ENCODE measurements around the gene OR6C2.
"Not testable (repeated sequence)": the region's sequence is repeated elsewhere in the genome, so short reads cannot be mapped to it uniquely, and the experiment has no call there.

The OR6C2 gene

GRCh38 chr12:55472264-55472663, 28.4 kb downstream of the OR6C2 start:
- no peak for DNase-seq (ENCODE audit: low spot score)

- not testable (repeated sequence) for DNase-seq (ENCODE audit: low spot score)
Observed at GRCh38 chr12:55479136-55479535, 35.3 kb downstream of the OR6C2 start.

- DNase-seq (ENCODE audit: low spot score) = not testable (repeated sequence)
Observed at GRCh38 chr12:55484284-55484683, 40.4 kb downstream of the OR6C2 start.

- no peak for DNase-seq (ENCODE audit: low spot score)
Observed at GRCh38 chr12:55492078-55492477, 48.2 kb downstream of the OR6C2 start, which contains the start of gene OR6C68. OR6C68 (plus strand) TSS chr12:55492378; CDS start chr12:55492378, 0 bp downstream.

- no peak for DNase-seq (ENCODE audit: low spot score)
Observed at GRCh38 chr12:55495490-55495889, 51.6 kb downstream of the OR6C2 start.

GRCh38 chr12:55499231-55499630, 55.4 kb downstream of the OR6C2 start:
- DNase-seq (ENCODE audit: low spot score) = no peak

- no peak for DNase-seq (ENCODE audit: low spot score)
Observed at GRCh38 chr12:55499810-55500252, 56.0 kb downstream of the OR6C2 start.

- no peak for DNase-seq (ENCODE audit: low spot score)
Observed at GRCh38 chr12:55501601-55502000, 57.7 kb downstream of the OR6C2 start.
